NCI-H774 (cell line): Measurements from ENCODE around the gene CDC42EP4.
"Not testable (repeated sequence)": the region's sequence is repeated elsewhere in the genome, so short reads cannot be mapped to it uniquely, and the experiment has no call there.

ENCODE experiments used
- DNase-seq: peaks from one replicate; lab custom pipeline; 2025; lab: John Stamatoyannopoulos, UW

CDC42EP4 gene

GRCh38 chr17:73278465-73279453 is 33.0 kb downstream of the CDC42EP4 start:
- DNase-seq = no peak

- DNase-seq = no peak
Measured at GRCh38 chr17:73278049-73278464, 33.7 kb downstream of the CDC42EP4 start.

DNA sequence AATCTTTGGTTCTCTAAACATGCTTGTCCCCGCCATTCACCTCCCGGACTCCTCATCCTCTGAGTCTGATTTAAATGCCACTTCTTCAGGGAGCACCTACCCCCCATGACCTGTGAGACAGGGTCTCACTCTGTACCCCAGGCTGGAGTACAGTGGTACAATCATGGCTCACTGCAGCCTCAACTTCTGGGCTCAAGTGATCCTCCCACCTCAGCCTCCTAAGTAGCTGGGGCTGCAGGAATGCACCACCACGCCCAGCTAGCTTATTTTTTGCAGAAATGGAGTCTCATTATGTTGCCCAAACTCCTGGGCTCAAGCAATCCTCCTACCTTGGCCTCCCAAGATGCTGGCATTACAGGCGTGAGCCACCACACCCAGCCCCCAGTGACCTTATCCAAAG is 37.3 kb downstream of the CDC42EP4 start:
- DNase-seq = no peak

GRCh38 chr17:73272906-73273218 is 38.9 kb downstream of the CDC42EP4 start:
- no peak for DNase-seq

- DNase-seq = no peak
Measured at GRCh38 chr17:73271072-73271471, 40.7 kb downstream of the CDC42EP4 start.

GRCh38 chr17:73269791-73270190 is 42.0 kb downstream of the CDC42EP4 start:
- DNase-seq = no peak

- DNase-seq = no peak
Measured at GRCh38 chr17:73269329-73269615, 42.5 kb downstream of the CDC42EP4 start.

GRCh38 chr17:73268582-73269328 is 43.0 kb downstream of the CDC42EP4 start:
- no peak for DNase-seq

DNA sequence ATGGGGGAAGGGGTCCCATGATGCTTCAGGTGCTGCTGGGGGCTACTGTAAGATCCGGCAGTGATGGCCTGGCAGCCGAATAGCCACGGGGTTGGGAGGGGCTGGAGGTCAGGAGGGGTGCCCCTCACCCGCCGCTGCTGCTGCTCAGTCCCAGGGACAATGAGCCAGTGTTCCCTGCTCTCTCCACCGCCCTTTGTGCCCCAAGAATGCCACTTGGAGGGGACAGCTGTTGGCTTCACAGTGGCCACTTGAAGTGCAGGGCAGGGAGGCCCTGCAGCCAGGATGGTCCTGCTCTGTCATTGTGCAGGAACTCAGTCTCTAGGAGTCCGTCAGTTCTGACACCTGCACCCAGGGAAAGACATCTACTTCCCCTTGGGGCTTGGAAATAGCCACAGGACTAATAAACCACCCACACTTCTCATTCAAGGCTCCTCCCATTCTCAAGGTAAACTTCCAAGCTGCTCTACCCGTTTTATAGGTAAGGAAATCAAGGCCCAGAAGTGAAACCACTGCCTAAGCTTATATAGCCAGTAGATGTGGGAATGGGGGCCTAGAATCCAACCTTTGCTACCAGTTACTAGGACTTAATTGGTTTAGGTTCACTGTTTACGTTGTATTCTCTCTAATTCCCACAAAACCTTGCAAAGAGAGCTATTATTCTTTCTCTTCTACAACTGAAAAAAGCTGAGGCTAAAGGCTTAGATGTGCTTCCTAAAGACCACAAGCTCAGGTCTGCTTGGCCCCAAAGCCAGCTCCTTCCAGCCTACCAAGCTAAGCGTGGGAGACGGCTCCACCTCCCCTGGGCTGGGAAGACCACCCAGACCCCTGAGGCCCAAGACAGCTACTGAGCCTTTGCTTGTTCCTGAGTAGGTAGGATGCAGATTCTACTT is 43.9 kb downstream of the CDC42EP4 start:
- no peak for DNase-seq

- peak; percentile 27 for DNase-seq
Measured at GRCh38 chr17:73266796-73267195, 45.0 kb downstream of the CDC42EP4 start.

- DNase-seq = no peak
Measured at GRCh38 chr17:73265646-73266640, 45.9 kb downstream of the CDC42EP4 start.

- not testable (repeated sequence) for DNase-seq
Measured at GRCh38 chr17:73264448-73264847, 47.4 kb downstream of the CDC42EP4 start.

GRCh38 chr17:73262676-73263642 is 48.8 kb downstream of the CDC42EP4 start:
- DNase-seq = no peak

GRCh38 chr17:73261952-73262675 is 49.7 kb downstream of the CDC42EP4 start:
- peak; percentile 48 for DNase-seq

- DNase-seq = no peak
Measured at GRCh38 chr17:73261617-73261951, 50.2 kb downstream of the CDC42EP4 start, which contains the start of gene CPSF4L. CPSF4L (minus strand) TSS chr17:73261880; CDS start chr17:73261818, 62 bp downstream.

DNA sequence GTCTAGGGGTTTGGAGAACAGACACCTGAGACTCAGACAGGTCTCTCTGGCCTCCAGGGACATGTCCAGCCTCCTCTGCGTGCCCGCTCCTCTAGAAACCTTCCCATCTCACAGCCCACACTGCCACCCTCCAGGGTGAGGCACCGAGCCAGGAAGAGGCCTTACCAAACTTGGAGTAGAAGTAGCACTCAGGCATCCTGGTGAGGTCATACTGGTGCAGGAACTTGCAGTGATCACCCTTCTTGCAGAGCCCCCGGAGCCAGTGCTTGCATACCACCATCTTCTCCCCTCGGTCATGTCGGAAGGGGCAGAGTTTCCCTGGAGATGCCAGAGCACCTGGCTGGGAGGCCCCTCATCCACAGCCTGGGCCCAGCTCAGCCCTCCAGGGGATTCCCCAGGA is 54.3 kb downstream of the CDC42EP4 start:
- no peak for DNase-seq

- DNase-seq = no peak
Measured at GRCh38 chr17:73256220-73256619, 55.6 kb downstream of the CDC42EP4 start.

DNA sequence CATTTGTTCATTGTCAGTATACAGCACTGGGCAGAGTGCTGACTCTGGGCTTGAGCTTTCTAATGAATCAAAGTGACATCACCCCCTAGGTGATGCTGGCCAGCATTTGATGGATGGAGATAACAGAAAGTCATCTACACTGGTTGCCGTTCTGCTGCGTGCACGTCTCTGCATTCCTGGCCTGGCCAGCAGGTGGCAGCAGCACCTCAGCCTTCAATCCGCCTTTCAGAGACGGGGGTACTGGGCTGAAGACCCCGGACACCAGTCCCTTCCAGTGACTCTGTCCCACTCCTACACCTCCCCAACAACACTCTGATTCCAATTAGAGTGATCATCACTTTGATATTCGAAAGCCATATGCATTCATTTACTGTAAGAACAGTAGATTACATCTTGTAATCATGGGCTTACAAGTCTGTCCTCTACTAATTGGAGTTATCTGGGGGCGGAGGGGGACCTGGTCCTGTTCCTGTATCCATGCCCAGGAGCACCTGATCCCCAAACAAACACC is 56.1 kb downstream of the CDC42EP4 start:
- peak; percentile 50 for DNase-seq

DNA sequence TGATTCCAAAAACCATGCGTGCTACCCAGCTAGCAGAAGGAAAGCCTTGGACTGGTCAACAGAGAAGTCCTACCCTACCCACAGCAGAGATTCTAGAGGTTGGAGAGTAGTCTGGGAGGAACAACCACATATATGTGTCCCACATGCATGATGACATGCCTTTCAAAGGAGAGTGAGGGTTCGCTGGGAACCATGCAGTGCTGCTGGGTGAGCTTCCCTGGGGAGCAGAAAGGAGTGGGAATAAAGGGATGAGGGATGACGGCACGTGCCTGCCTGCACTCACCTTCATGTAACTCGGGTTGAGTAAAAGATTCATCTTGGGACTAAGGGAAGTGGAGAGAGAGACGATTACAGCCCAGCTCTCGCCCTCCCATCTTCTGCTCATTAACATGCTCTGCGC is 59.9 kb downstream of the CDC42EP4 start:
- no peak for DNase-seq
